Astrocyte of the spinal cord (primary cell): Measurements from ENCODE around the gene C3orf52.

ENCODE experiments used
- DNase-seq: peaks from one replicate; pipeline ENCODE4 v3.0.0; 2011; ENCODE audit warnings: low read depth, low spot score
- H3K4me3 ChIP-seq: 2 replicates; pipeline ENCODE4 v1.5.1; 2011; ENCODE audit warnings: low read depth, mild to moderate bottlenecking, low read length, moderate library complexity
- in situ Hi-C: cut with HindIII; loops from 2 replicates; pipeline ENCODE4 v1.10.0; 2017; ENCODE audit warnings: low sequenced_read_pairs
- TF ChIP-seq, protein P1 (sequence below): IDR thresholded peaks from 2 replicates; pipeline ENCODE4 v1.5.1; 2012; ENCODE audit warnings: low read depth, mild to moderate bottlenecking, low read length, inconsistent platforms

C3orf52 gene

DNA sequence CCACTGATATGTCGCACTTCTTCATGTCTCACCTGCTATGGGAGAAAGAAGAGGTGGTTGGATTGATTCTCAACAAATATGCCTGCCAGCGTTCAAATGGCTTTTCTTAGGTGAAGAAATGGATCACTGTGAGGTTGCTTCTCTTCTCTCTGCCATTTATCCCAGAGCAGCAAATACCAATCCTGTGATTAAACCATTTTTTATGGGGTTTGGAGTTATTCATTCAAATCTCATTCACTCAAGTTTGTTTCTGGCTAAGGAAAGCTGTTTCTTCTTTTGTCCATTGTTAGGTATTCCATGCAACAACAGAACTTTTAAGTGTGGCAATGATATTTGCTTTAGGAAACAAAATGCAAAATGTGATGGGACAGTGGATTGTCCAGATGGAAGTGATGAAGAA, 12.2 kb upstream of the C3orf52 start:
- in situ Hi-C loops, result no loop called here
- no peak for DNase-seq
- no peak overlapping the region for H3K4me3 ChIP-seq
- TF ChIP-seq, protein P1, sequence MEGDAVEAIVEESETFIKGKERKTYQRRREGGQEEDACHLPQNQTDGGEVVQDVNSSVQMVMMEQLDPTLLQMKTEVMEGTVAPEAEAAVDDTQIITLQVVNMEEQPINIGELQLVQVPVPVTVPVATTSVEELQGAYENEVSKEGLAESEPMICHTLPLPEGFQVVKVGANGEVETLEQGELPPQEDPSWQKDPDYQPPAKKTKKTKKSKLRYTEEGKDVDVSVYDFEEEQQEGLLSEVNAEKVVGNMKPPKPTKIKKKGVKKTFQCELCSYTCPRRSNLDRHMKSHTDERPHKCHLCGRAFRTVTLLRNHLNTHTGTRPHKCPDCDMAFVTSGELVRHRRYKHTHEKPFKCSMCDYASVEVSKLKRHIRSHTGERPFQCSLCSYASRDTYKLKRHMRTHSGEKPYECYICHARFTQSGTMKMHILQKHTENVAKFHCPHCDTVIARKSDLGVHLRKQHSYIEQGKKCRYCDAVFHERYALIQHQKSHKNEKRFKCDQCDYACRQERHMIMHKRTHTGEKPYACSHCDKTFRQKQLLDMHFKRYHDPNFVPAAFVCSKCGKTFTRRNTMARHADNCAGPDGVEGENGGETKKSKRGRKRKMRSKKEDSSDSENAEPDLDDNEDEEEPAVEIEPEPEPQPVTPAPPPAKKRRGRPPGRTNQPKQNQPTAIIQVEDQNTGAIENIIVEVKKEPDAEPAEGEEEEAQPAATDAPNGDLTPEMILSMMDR, result no peak

DNA sequence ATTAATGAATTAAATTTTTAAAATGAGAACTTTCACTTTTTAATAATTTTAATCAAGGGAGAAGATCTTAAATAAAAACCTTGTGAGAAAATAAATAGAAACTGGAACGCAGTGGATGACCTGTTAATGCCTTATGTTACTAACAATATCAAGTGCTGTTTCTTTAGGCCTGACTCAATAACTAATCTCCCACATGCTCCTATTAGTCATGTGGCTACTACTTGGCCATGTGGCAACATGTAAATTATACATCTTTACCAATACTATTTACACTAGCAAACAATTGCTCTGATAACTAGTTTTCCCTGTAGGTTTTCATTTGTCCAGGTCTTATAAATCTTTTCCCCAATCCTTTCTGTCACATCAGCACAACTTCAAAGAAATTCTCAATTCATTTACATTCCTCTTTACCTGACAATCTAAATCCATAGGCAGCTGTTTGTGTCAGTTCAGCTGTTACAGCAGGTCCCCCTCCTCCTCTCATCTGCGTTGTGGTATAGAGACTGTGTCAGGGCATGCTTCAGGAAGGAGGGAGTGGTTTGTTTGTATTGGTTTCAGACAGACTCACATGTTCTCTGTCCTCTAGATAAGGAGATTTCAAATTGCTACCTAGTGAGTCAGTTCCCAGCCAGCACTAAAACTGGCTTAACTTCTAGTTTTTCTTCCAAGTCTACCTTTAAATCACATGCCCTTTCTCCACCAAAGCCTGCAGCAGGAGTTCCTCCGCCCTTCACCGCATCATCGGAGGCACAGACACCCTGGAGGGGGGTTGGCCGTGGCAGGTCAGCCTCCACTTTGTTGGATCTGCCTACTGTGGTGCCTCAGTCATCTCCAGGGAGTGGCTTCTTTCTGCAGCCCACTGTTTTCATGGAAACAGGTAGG, 11.3 kb upstream of the C3orf52 start:
- in situ Hi-C loops, result no loop called here
- DNase-seq, result peak; percentile 94
- TF ChIP-seq, protein P1, result no peak
- no peak overlapping the region for H3K4me3 ChIP-seq

DNA sequence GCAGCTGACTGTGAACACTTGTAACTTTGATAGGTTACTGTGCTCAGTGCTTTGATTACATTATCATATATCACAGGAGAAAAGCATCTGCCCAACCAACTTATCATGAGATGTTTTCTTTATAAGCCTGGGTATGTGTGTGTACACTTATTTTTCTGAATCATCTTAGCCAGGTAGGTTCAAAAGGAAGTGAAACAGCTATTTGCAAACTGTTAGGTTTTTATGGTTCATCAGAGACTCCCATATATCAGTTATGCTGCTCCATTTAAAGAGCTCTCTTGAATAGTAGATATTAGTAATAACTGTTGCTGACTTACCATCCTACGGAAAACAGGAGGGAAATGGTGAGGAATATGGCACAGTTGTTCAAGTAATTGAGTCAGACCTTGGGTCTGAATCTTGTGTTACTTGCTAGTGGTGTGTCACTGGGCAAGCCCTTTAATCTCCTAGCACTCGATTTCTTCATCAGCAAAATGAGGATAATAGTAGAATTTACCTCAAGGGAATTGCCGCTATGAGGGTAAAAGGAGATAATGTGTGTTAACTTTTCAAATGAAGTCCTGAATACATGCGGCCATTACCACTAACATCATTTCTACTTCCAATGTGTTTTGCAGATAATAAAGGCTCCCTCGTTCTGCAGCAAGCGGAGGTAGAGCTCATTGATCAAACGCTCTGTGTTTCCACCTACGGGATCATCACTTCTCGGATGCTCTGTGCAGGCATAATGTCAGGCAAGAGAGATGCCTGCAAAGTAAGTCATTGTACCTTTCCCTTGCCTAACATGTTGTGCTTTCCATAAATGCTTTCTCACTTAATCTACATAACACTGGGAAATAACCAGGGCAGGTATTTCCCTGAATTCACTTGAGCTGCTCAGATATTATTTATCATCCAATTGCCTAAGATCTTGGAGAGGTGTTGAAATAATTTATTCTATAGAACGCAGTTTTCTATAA, 7.8 kb upstream of the C3orf52 start:
- in situ Hi-C loops, result no loop called here
- no peak for DNase-seq
- H3K4me3 ChIP-seq, result no peak overlapping the region
- TF ChIP-seq, protein P1, result no peak

DNA sequence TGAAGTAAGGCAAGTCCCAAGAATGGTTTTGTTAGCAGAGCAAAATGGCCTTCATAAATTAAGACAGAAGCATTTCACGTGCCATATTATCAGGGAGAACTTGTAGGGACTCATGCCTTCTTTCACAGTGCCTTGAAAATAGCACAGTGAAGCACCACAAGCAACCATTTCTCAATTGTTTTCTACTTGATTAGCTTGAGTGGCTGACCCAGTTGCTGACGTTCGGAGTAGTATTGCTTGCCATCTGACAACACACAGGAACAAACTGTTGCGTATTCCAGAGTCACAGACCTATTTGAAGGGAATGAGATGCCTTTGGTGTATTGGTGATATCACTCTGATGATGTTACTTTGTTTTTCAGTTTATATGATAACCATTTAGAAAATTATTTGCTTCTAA, 3.0 kb upstream of the C3orf52 start:
- no peak overlapping the region for H3K4me3 ChIP-seq
- in situ Hi-C loops, result no loop called here
- TF ChIP-seq, protein P1, result no peak
- no peak for DNase-seq

DNA sequence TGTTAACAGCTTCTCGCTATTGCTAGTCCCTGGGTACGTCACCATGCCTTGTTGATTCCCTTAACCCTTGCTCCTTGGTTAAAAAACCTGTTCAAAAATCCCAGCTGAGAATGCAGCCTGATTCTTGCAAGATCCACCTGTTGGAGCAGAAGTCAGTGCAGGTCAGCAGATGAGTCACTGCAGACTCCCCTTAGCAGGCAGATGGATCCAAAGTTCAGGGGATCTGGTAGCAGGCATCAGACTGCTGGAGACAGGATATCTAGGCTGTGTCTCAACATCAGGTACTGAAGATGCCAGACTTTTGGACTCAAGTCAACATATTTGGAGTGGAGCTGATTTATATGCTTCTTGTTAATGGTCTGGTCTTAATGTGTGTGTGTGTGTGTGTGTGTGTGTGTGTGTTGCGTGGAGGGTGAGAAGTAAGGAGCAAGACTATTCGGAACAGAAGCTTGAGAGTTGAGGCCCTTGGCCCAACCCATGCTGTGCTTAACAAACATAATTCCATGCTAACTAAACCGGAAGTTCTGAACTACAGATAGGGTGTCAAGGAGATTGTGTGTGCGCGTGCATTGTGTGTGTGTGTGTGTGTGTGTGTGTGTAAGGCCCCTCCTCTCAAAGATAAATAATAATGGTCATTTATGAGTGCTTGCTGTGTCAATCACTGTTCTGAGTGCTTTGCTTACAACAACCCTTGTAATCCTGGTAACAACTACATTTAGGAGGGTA, 1.0 kb upstream of the C3orf52 start:
- no peak for DNase-seq
- TF ChIP-seq, protein P1, result no peak
- in situ Hi-C loops, result no loop called here
- no peak overlapping the region for H3K4me3 ChIP-seq

DNA sequence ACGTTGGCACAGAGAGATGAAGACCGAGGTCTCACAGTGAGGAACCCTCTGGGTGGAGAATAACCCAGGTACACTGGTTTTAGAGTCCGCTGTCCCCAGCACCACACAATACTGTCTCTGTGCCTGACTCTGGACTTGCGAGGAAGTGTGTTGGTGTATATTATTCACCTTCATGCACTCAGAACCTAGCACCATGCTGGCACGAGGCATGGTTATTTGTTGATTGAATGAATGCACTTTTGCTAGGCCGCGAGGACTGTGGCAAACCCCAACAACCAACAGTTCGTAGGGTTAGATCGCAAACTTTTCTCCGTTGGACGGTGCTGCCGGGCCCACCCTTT, 484 bp upstream of the C3orf52 start:
- H3K4me3 ChIP-seq, result peak overlapping the region; percentile 73
- TF ChIP-seq, protein P1, result no peak
- in situ Hi-C loops, result no loop called here
- DNase-seq, result no peak
